SU-DHL-6 (cell line): ENCODE measurements around the gene SIL1.
"Not testable (repeated sequence)": the region's sequence is repeated elsewhere in the genome, so short reads cannot be mapped to it uniquely, and the experiment has no call there.

Source experiments
- H2AFZ ChIP-seq: fragments of 200-600 bp; sonication (generic); 2 replicates; pipeline ENCODE4 v1.6.1; 2014; ENCODE audit warnings: low read depth, mild to moderate bottlenecking, moderate library complexity, mixed read lengths, antibody characterized with exemption, low read length; ENCODE audit not compliant: severe bottlenecking
- H3F3A ChIP-seq: fragments of 200-600 bp; shearing (Covaris generic); 2 replicates; pipeline ENCODE4 v1.6.0; 2016; ENCODE audit warnings: antibody characterized with exemption, mild to moderate bottlenecking; ENCODE audit not compliant: insufficient read depth
- H3K27ac ChIP-seq: fragments of 200-600 bp; sonication (generic); 2 replicates; pipeline ENCODE4 v1.5.1; 2016; ENCODE audit warnings: low read depth, mild to moderate bottlenecking, low read length, moderate library complexity, mixed read lengths
- H3K27me3 ChIP-seq: fragments of 200-600 bp; sonication (generic), shearing (Covaris generic); 2 replicates; pipeline ENCODE4 v1.6.0; 2014; ENCODE audit warnings: mild to moderate bottlenecking, low read length
- H3K36me3 ChIP-seq: fragments of 200-600 bp; sonication (generic); 2 replicates; pipeline ENCODE4 v1.6.1; 2014; ENCODE audit warnings: mild to moderate bottlenecking, low read length, mixed read lengths
- H3K4me2 ChIP-seq: fragments of 300-600, 200-600 bp; shearing (Covaris generic), sonication (generic); 2 replicates; pipeline ENCODE4 v1.6.0; 2014; ENCODE audit warnings: low read length, low read depth, mild to moderate bottlenecking; ENCODE audit not compliant: poor library complexity, severe bottlenecking
- H3K4me3 ChIP-seq: fragments of 200-600 bp; sonication (generic); 2 replicates; pipeline ENCODE4 v1.5.1; 2014; ENCODE audit warnings: antibody characterized with exemption, low read length, mild to moderate bottlenecking, mixed read lengths; ENCODE audit not compliant: insufficient read depth, poor library complexity, severe bottlenecking
- H3K79me2 ChIP-seq: fragments of 200-600 bp; sonication (generic); 2 replicates; pipeline ENCODE4 v1.6.1; 2014; ENCODE audit warnings: mild to moderate bottlenecking, low read length, moderate library complexity; ENCODE audit not compliant: insufficient read depth
- H3K9ac ChIP-seq: fragments of 200-600 bp; sonication (generic); 2 replicates; pipeline ENCODE4 v1.7.0; 2014; ENCODE audit warnings: mild to moderate bottlenecking, low read length
- H3K9me2 ChIP-seq: fragments of 200-600 bp; sonication (generic); replicated peaks from 2 replicates; pipeline ENCODE4 v1.6.1; 2014; ENCODE audit warnings: low read length; ENCODE audit not compliant: insufficient read depth
- H3K9me3 ChIP-seq: fragments of 200-600 bp; sonication (generic); 2 replicates; pipeline ENCODE4 v1.6.1; 2014; ENCODE audit warnings: low read length, mixed read lengths; ENCODE audit not compliant: insufficient read depth
- H4K20me1 ChIP-seq: fragments of 200-600 bp; sonication (generic); 2 replicates; pipeline ENCODE4 v1.6.1; 2014; ENCODE audit warnings: low read depth, mild to moderate bottlenecking, antibody characterized with exemption, low read length, moderate library complexity, mixed read lengths
- EZH2phosphoT487 ChIP-seq: fragments of 200-600 bp; sonication (generic), shearing (Covaris generic); conservative IDR thresholded peaks from 2 replicates; pipeline ENCODE4 v1.6.1; 2018; ENCODE audit warnings: mild to moderate bottlenecking, antibody characterized with exemption, low read length, moderate library complexity, mixed read lengths
- TF ChIP-seq, protein P1 (sequence below): fragments of 200-600 bp; sonication (generic); IDR thresholded peaks from one replicate; pipeline ENCODE4 v1.5.1; 2017; ENCODE audit warnings: antibody characterized with exemption, mild to moderate bottlenecking, low read length, moderate library complexity; ENCODE audit not compliant: insufficient read depth, poor library complexity, severe bottlenecking

SIL1 gene

DNA sequence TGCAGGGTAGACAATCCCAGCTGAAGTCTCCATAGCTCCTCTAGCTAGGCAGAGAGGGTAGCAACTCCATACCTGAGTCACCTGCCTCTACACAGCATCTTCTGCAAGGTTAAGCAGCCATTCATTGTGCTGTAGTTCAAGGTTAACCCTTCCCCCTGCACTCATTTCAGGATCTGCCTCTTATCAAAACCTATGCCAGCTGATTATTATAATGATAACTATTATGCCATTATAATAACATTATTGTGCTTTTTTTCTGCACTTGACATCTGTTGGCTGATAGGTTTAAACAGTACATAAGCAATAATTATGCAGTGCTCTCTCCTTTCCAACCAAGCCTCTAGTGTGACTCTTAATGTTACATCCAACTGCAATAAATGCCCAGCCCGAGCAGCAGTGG, 17.3 kb downstream of the SIL1 start:
- H3K4me2 ChIP-seq = no peak overlapping the region

DNA sequence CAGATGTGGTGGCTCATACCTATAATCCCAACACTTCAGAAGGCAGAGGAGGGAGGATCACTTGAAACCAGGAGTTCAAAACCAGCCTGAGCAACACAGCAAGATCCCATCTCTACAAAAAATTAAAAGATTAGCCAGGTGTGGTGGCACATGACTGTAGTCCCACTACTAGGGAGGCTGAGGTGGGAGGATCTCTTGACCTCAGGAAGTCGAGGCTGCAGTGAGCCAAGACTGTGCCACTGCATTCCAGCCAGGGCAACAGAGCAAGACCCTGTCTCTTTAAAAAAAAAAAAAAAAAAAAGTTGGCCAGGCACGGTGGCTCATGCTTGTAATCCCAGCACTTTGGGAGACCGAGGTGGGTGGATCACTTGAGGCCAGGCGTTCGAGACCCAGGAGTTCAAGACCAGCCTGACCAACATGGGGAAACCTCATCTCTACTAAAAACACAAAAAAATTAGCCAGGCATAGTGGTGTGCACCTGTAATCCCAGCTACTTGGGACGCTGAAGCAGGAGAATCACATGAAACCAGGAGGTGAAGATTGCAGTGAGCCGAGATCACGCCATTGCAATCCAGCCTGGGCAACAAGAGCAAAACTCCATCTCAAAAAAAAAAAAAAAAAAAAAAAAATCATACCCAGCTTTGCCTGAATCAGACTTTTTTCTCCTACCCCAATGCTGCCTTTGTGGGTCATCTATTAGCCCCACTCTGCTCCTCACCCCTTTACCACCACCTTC, 18.2 kb downstream of the SIL1 start:
- H3K4me2 ChIP-seq, H3K36me3 ChIP-seq, H3K79me2 ChIP-seq, H3K9ac ChIP-seq, H3F3A ChIP-seq, H4K20me1 ChIP-seq, H2AFZ ChIP-seq, H3K9me3 ChIP-seq, H3K27ac ChIP-seq, H3K4me3 ChIP-seq, H3K27me3 ChIP-seq, H3K9me2 ChIP-seq: not testable (repeated sequence)

More for the DNA sequence above, 17.3 kb downstream of the SIL1 start:
- Histone ChIP-seq H3K79me2 (no peaks in the 10 kb centered on the region), H3K36me3 (no peaks in the 10 kb centered on the region), H3K9me2 (no peaks in the 10 kb centered on the region), H3K9ac (no peak overlapping the region), H3K27me3 (no peaks in the 10 kb centered on the region), H4K20me1 (0 out of 2 replicates have a peak, but pooled peaks cover 3% of the 10 kb centered on the region), H2AFZ (no peak overlapping the region), H3K4me3 (no peak overlapping the region), H3K9me3 (no peaks in the 10 kb centered on the region), H3F3A (no peaks in the 10 kb centered on the region), H3K27ac (no peak overlapping the region)
- TF ChIP-seq, protein P1, sequence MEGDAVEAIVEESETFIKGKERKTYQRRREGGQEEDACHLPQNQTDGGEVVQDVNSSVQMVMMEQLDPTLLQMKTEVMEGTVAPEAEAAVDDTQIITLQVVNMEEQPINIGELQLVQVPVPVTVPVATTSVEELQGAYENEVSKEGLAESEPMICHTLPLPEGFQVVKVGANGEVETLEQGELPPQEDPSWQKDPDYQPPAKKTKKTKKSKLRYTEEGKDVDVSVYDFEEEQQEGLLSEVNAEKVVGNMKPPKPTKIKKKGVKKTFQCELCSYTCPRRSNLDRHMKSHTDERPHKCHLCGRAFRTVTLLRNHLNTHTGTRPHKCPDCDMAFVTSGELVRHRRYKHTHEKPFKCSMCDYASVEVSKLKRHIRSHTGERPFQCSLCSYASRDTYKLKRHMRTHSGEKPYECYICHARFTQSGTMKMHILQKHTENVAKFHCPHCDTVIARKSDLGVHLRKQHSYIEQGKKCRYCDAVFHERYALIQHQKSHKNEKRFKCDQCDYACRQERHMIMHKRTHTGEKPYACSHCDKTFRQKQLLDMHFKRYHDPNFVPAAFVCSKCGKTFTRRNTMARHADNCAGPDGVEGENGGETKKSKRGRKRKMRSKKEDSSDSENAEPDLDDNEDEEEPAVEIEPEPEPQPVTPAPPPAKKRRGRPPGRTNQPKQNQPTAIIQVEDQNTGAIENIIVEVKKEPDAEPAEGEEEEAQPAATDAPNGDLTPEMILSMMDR = no peak
- no peak for TF ChIP-seq EZH2phosphoT487

DNA sequence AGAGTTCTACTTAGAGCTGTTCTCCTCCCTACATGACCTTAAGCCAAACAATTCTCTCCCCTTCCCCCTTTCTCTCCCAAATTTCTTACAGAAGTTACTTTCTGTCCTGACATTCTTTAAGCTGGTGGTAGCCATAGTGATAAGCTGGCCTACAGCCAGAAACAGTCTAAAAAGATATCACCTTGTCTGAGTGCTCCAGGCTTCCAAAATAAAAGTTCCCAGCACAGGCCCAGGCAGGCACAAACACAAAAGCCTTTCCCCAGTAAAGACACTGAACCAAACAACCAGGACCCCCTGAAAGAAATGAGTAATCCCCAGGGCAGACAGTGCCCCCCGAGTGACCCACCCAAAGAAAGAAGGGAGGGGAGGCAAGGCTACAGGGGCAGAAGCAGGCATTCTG, 19.2 kb downstream of the SIL1 start:
- H4K20me1 ChIP-seq = 0 out of 2 replicates have a peak, but pooled peaks cover 3% of the 10 kb centered on the region
- no peaks in the 10 kb centered on the region for H3F3A ChIP-seq
- H3K27ac ChIP-seq = no peak overlapping the region
- no peaks in the 10 kb centered on the region for H3K36me3 ChIP-seq
- no peak overlapping the region for H3K4me2 ChIP-seq
- no peak overlapping the region for H3K4me3 ChIP-seq
- H3K9me2 ChIP-seq = no peaks in the 10 kb centered on the region
- no peaks in the 10 kb centered on the region for H3K27me3 ChIP-seq
- H3K9ac ChIP-seq = no peak overlapping the region
- no peaks in the 10 kb centered on the region for H3K79me2 ChIP-seq
- TF ChIP-seq EZH2phosphoT487 = no peak
- TF ChIP-seq, protein P1 = no peak
- no peaks in the 10 kb centered on the region for H3K9me3 ChIP-seq
- no peak overlapping the region for H2AFZ ChIP-seq

DNA sequence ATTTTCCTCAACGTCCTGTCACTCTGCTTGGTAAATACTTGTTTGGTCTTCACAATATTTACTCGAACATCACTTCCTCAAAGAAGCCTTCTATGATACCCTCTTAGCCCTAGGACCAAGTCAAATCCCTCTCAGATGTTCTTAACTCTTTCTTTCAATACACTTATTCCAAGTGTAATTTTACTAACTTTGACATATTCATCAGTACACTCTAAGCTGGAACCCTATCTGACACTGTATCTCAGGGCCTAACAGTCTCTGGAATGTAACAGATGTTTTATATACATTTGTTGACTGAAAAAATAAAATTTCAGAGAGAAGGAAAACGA, 19.6 kb downstream of the SIL1 start:
- H4K20me1 ChIP-seq = 0 out of 2 replicates have a peak, but pooled peaks cover 3% of the 10 kb centered on the region
- no peaks in the 10 kb centered on the region for H3K27me3 ChIP-seq
- TF ChIP-seq, protein P1 = no peak
- TF ChIP-seq EZH2phosphoT487 = no peak
- H3K9me2 ChIP-seq = no peaks in the 10 kb centered on the region
- H3K9me3 ChIP-seq = no peaks in the 10 kb centered on the region
- no peaks in the 10 kb centered on the region for H3K79me2 ChIP-seq
- no peak overlapping the region for H3K27ac ChIP-seq
- no peak overlapping the region for H2AFZ ChIP-seq
- no peak overlapping the region for H3K4me3 ChIP-seq
- no peaks in the 10 kb centered on the region for H3F3A ChIP-seq
- H3K9ac ChIP-seq = no peak overlapping the region
- H3K36me3 ChIP-seq = no peaks in the 10 kb centered on the region
- no peak overlapping the region for H3K4me2 ChIP-seq
